ENCODE results near the gene CCDC187.

CCDC187 gene

GRCh38 chr9:136297016-136297691 lies 6.7 kb downstream of the CCDC187 start:
- no peak for DNase-seq (ENCODE audit: low read depth)

DNA sequence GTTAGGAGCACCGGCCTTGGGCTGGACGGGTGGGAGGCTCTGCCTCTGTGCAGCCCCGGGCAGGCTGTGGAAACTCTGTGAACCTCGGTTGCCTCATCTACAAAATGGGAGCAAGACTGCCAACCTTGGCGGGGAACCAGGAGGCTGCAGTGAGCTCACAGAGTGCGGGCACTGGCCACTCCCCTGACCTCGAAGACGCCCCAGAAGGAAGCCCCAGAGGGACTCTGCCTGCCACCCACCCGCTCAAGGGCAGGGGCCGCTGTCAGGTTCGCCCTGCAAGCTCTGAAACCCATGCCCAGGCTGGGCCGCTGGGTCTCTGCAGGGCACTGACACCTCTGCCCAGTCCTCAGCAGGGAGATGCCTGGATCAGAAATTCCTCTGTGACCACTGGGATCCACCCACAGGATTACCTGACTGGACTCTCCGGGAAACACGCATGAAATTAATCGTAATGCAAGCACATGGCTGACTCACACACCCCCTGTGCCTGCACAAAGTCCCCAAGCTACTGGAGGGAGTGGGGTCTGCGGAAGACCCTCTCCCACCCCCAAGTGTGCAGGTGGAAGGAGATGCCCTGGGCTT lies 7.4 kb downstream of the CCDC187 start:
- no peak for DNase-seq (ENCODE audit: low read depth)

GRCh38 chr9:136295542-136296433 lies 8.1 kb downstream of the CCDC187 start:
- no peak for DNase-seq (ENCODE audit: low read depth)

DNA sequence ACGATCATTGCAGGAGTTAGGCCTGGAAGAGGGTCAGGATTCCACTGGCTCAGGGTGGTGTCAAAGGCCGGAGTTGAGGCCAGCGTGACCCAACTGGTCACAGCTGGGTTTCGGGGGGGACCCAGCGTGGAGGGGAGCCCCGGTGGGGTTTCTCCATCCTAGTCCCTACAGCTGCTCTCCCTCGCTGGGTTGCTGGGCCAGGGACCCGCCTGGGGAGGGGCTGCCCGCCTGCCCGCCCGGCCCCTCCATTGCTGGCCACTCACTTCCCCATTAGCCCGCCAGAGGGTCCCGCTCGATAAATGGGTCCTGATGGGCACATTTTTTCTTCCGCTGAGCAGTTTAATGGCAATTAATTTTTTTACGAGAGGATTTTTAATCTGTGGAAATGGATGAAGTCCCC lies 8.8 kb downstream of the CCDC187 start:
- DNase-seq (ENCODE audit: low read depth): no peak

GRCh38 chr9:136294437-136294836 lies 9.5 kb downstream of the CCDC187 start:
- DNase-seq (ENCODE audit: low read depth): no peak

DNA sequence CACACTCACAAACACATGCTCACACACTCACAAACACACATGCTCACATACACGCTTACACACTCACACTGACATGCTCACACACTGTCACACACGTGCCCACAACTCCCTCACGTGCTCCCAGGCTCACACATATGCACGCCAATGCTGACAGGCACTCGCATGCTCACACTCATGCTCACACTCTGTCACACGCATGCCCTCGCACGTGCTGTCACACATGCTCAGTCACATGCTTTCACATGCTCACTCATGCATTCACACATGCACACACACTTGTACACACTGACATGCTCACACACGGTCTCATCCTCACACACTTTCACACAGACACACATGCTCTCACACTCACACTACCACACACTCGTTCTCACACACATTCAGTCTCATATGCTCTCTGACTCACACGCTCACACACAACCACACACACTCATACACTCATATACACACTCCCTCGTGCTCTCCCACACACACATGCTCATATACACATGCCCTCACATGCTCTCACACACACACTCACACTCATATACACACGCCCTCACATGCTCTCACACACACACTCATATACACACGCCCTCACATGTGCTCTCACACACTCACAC lies 10.3 kb downstream of the CCDC187 start:
- no peak for DNase-seq (ENCODE audit: low read depth)

DNA sequence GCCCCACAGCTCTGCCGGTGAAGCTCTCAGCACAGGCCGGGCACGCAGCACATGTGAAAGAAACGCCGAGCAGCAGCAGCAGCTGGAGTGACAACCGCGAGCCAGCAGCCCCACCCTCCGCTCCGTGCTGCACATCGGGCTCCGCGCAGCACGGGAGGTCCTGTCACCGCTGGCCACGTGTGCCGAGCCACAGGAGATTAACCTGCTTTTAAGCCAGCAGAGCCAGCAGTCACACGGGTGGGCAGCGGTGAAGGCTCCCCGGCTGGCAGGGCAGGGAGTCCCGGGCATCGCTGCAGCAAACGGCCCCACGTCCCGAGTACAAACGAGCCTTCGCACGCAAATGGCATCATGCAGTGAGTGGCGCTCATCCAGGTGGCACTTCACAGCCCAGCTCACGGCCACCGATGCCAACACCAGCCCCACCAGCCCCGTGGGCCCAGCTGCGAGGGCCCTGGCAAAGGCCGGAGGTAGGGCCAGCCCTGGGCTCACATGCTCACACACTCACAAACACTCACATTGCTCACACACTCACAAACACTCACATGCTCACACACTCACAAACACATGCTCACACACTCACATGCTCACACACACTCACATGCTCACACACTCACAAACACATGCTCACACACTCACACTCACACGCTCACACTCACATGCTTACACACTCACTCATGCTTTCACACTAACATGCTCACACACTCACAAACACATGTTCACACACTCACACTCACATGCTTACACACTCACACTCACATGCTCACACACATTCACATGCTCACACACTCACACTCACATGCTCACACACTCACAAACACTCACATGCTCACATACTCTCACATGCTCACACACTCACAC lies 11.1 kb downstream of the CCDC187 start:
- DNase-seq (ENCODE audit: low read depth): no peak

GRCh38 chr9:136292026-136292538 lies 11.8 kb downstream of the CCDC187 start:
- no peak for DNase-seq (ENCODE audit: low read depth)

GRCh38 chr9:136291306-136292025 lies 12.4 kb downstream of the CCDC187 start:
- no peak for DNase-seq (ENCODE audit: low read depth)

DNA sequence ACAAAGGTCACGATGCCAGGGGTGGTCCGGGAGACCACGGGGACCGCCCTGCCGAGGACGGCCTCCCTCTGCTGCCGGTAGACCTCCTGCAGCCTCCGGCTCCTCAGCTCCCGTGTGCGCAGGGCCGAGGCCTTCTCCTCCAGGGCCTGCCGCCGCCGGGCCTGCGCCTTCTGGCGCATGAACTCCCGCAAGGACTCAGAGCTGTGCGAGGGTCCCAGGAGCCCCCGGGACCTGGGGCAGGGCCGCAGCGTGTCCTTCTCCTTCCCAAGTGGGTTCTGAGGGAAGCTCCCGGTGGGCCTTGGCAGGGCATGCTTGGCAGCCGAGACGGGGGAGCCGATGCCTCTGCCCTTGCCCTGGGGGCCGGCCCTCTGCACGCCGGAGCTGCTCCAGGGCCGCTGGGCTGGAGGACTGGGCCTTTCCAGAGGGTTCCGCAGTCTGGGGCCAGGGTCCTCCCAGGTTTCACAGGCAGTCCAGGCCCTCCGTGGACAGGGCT lies 13.3 kb downstream of the CCDC187 start:
- DNase-seq (ENCODE audit: low read depth): no peak

DNA sequence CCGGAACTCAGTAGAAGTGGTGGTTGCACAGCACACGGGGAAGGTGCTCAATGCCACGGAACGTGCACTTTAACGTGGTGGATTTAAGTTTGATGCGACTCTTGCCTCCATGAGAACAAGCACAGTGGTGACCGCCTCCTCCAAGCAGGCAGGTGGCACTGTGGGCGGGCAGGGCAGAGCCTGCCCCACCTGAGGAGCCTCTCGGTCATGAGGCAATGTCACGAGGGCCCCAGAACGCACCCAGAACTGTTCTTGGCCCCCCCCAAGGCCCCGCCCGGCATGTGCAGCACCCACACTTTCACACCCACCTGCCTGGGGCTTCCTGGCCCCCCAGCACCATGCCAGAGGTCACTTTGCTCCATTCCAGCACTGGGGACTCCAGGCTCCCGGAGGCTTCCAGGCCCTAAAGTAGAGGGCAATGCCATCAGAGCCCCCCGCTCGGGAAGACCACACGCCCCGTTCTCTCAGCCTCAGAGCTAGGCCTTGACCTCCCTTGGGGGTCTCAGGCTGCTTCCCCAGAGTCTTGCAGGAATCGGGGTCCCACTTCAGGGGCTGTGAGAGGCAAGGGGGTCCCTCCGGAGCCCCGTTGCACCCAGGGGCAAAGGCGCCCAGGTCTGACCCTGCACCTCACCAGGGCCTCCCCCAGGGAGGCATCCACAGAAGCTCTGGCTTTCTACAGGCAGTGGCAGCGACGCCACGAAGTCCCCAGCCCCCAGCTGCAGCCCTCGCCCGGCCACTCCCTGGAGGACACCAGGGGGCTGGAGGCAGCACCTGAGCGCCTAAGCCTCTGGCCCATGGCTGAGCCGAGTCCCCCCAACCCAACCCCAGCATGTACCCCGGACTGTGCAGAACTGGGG lies 14.0 kb downstream of the CCDC187 start:
- DNase-seq (ENCODE audit: low read depth): no peak

- no peak for DNase-seq (ENCODE audit: low read depth)
These were observed 15.7 kb downstream of the CCDC187 start for GRCh38 chr9:136287960-136288753.

- DNase-seq (ENCODE audit: low read depth): no peak
These were observed 16.9 kb downstream of the CCDC187 start for GRCh38 chr9:136286987-136287379.

GRCh38 chr9:136286359-136286986 lies 17.4 kb downstream of the CCDC187 start:
- DNase-seq (ENCODE audit: low read depth): no peak

DNA sequence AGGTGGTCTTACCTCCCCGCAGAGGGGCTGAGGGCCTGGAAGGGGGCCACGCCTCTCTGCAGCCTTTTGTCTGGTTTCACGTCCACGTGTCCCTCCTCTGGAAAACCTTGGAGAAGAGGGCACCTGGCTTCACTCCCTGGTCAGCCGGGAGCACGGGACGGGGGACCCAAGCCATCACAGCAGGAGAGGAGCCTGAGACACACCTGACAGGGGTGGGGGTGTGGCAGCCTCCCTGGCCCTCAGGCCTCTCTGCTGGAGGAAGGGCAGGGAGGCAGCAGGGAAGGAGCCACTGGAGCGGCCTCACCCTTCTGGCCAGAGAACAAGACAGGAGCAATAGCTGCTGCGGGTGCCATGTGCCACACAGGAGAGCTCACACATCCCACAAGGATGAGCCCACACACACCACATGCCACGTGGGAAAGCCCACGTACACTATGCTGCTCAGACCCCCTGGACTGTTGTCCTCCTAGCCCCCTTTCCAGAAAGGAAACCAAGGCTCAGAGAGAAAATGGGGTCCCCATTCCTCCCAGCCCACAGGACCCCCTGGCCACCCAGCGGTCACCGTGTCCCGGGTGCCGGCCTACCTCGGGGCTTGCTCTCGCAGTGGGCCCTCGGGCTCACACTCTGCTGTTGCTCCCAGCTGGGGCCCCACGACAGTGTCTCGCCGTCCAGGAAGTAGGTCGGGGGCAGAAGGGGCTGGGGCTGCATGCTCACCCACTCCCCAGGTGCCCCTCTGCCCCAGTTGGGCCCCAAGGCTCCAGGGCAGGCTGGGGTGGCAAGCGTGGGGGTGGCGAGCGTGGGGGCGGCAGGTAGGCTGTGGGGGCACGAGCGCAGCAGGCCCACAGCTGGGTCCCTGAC lies 18.2 kb downstream of the CCDC187 start:
- DNase-seq (ENCODE audit: low read depth): no peak

DNA sequence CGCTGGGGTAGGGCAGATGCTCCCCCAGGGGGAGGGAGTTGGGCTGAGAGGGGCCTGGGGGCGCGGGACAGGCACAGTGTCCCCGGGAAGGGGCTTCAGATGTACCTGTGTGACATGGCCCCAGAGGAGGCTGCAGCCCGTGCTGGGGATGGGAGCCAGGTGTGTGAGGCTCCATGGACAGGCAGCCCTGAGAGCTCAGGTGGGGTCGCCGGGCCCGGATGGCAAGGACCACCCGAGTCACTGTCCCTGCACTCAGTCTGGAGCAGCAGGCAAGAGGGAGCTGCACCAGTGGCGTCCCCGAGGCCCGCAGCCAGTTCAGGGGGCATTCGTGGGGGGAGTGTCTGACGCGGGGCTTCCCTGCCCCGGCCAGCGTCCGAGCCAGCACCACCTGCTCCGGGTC lies 18.9 kb downstream of the CCDC187 start:
- no peak for DNase-seq (ENCODE audit: low read depth)

GRCh38 chr9:136284311-136284710 lies 19.6 kb downstream of the CCDC187 start:
- DNase-seq (ENCODE audit: low read depth): no peak

Measured in fibroblast of gingiva (primary cell).